GM12891 (cell line): Measurements from ENCODE around the gene SASH1.

Experiments
- PAX5 ChIP-seq: IDR thresholded peaks from 2 replicates; pipeline ENCODE4 v1.6.1; 2011; ENCODE audit warnings: low read length, moderate library complexity, mild to moderate bottlenecking; ENCODE audit not compliant: insufficient read depth, severe bottlenecking
- POLR2A ChIP-seq: IDR thresholded peaks from 2 replicates; pipeline ENCODE4 v1.6.1; 2011; ENCODE audit warnings: low read depth, low read length, control low read depth
- POLR2AphosphoS5 ChIP-seq: IDR thresholded peaks from 2 replicates; pipeline ENCODE4 v1.6.1; 2011; ENCODE audit warnings: low read depth, low read length, control low read depth
- POU2F2 ChIP-seq: IDR thresholded peaks from 2 replicates; pipeline ENCODE4 v1.6.1; 2011; ENCODE audit warnings: low read depth, mild to moderate bottlenecking, control low read depth, low read length, moderate library complexity
- SPI1 ChIP-seq: IDR thresholded peaks from 2 replicates; pipeline ENCODE4 v1.6.1; 2011; ENCODE audit warnings: low read depth, low read length, control low read depth
- TAF1 ChIP-seq: IDR thresholded peaks from 2 replicates; pipeline ENCODE4 v1.6.1; 2011; ENCODE audit warnings: low read depth, low read length, control low read depth

DNA sequence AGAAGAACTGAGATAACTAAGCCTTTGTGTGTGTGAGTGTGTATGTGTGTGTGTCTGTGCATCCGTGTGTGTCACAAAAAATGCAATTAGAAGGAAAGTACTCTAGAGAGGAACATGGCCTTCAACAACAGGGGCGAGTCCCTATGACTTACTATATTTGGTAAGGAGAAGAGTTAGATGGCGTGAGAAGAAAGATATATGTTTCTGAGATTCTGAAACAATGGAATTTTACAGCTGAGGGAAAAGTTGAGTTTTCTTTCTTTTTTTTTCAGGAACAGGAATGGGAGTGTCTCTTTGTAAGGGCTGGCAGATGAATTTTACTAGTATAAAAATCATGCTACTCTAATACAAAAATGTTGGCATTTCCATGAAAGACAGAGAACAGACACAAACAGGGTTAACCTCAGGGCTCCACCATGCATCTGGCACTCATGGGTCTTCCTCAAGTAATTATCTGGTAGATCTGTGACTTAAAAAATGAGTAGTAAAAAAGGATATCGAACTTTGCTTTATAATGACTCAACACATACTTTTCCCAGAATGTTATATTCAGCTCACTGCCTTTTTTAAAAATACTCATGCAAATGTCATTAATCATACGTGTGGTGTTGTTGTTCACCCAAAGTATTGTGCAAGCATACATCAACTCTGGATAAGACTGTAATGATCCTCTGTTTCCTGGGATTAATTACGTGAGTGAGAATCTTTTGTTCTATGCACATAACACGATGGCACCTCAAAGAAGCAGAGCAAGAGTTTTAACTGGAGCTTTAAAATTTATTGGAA lies 12.8 kb upstream of the SASH1 start:
- TF ChIP-seq POLR2AphosphoS5 (no peak), TAF1 (no peak), POLR2A (no peak), SPI1 (no peak), POU2F2 (no peak), PAX5 (no peak)
